Upper lobe of left lung (tissue), 4 donors: ENCODE measurements around the gene NPFFR1.

Experiments used
- POLR2A ChIP-seq, 4 donors: fragments of 450-650 bp; IDR thresholded peaks; one replicate each; pipeline ENCODE4 v1.5.1; 2016 to 2017; ENCODE audit warnings: antibody characterized with exemption in 4 of 4, mild to moderate bottlenecking in 2 of 4
- POLR2AphosphoS5 ChIP-seq, 2 donors: sonication (generic); formaldehyde crosslinking; IDR thresholded peaks; one replicate each; pipeline ENCODE4 v1.5.1; 2017; ENCODE audit warnings: antibody characterized with exemption in 2 of 2
- TF ChIP-seq, protein P1 (sequence below), 6 experiments: fragments of 450-650 bp in 4 of 6; fragments of 200-600 bp in 2 of 6; sonication (generic) in 2 of 6; IDR thresholded peaks; one replicate each; pipeline ENCODE4 v1.5.1; 2016 to 2019; ENCODE audit warnings: antibody characterized with exemption in 6 of 6

DNA sequence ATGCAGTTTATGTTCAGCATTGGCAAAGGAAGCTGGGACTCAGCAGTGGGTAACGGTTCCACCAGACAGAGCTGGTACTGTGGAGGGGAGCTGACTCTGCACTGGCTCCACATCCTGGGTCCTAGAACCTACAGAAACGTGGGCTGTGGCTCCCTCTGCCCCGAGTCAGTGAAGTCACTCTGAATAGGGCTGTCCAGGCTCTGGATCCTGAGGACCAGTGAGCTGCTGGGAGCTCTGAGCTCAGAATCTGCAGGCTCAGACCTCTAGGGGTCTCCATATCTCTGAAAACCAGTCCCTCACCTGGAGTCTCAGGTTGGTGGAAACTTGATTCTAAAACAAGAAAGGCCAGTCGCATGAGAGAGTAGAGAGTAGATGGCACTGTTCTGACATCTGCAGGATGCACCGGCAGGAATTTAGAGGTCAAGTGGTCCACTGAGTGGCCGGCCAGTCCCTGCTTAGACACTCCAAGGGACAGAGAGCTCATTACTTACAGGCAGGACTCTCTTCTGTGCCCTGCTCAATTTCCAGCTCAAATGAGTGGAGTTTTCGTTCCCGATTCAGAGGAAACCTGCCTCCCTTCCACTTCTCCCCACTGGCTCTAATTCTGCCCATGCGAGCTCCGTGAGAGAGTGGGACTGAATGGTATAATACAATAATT is 18.6 kb downstream of the NPFFR1 start:
- TF ChIP-seq POLR2A (IDR thresholded peaks at IDR 0.05) (no peak), POLR2AphosphoS5 (IDR thresholded peaks at IDR 0.05) (no peak)
- TF ChIP-seq, protein P1, sequence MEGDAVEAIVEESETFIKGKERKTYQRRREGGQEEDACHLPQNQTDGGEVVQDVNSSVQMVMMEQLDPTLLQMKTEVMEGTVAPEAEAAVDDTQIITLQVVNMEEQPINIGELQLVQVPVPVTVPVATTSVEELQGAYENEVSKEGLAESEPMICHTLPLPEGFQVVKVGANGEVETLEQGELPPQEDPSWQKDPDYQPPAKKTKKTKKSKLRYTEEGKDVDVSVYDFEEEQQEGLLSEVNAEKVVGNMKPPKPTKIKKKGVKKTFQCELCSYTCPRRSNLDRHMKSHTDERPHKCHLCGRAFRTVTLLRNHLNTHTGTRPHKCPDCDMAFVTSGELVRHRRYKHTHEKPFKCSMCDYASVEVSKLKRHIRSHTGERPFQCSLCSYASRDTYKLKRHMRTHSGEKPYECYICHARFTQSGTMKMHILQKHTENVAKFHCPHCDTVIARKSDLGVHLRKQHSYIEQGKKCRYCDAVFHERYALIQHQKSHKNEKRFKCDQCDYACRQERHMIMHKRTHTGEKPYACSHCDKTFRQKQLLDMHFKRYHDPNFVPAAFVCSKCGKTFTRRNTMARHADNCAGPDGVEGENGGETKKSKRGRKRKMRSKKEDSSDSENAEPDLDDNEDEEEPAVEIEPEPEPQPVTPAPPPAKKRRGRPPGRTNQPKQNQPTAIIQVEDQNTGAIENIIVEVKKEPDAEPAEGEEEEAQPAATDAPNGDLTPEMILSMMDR (IDR thresholded peaks at IDR 0.05): peak in 4 of 6 experiments; percentile 16 to 40 (median 34)
